Activated T-cell treated with anti-CD3 and anti-CD28 coated beads for 4 hours (primary cell): ENCODE results near the gene KIAA0513.
"Not testable (repeated sequence)": the region's sequence is repeated elsewhere in the genome, so short reads cannot be mapped to it uniquely, and the experiment has no call there.

Experiments used
- DNase-seq: peaks from one replicate; pipeline ENCODE4 v3.0.0-alpha.2; 2020

Gene KIAA0513

DNA sequence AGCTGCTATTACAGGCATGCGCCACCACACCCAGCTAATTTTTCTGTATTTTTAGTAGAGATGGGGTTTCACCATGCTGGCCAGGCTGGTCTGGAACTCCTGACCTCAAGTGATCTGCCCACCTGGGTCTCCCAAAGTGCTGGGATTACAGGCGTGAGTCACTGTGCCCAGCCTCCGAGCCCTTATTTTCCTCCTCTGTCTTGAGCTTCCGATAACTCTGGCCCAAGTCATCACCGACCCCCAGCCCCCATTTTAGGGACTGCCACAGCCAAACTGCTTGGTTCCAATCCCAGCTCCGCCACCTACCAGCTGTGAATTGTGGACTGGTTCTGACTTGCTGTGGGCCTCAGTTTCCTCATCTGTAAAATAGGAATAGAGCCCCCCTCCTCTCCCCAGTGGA, 95.8 kb downstream of the KIAA0513 start:
- not testable (repeated sequence) for DNase-seq

GRCh38 chr16:85123891-85124635, 96.5 kb downstream of the KIAA0513 start:
- no peak for DNase-seq

DNA sequence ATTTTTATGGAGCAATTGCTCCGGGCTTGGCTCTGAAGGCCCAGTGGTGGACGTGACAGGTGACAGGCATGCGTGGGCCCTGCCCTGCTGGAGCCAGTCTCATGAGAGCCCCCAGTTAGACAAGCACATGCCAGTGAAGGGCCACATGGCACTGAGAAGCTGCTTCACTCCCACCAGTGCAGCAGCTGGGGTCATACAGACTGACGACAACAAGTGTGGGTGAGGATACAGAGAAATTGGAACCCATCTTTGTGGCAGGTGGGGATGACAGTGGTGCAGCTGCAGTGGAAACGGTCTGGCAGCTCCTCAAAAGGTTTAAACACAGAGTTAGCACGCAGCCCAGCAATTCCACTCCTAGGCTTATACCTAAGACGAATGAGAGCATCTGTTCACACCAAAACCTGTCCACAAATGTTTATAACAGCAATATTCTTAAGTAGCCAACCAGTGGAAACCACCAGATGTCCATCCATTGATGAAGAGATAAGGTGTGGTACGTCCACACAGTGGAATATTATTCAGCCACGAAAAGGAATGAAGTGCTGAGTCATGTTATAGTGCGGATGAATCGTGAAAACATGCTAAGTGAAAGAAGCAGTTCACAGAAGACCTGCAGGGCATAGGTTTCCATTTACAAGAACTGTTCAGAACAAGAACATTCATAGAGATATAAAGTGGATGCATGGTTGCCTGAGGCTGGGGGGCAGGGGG, 97.2 kb downstream of the KIAA0513 start:
- no peak for DNase-seq

GRCh38 chr16:85125570-85126393, 98.2 kb downstream of the KIAA0513 start:
- no peak for DNase-seq

GRCh38 chr16:85126394-85126704, 98.8 kb downstream of the KIAA0513 start:
- no peak for DNase-seq

- peak; percentile 62 for DNase-seq
Measured at GRCh38 chr16:85126705-85127378, 99.2 kb downstream of the KIAA0513 start.

- DNase-seq = no peak
Measured at GRCh38 chr16:85127379-85127723, 99.8 kb downstream of the KIAA0513 start.

GRCh38 chr16:85128079-85128837, 100.7 kb downstream of the KIAA0513 start:
- no peak for DNase-seq

DNA sequence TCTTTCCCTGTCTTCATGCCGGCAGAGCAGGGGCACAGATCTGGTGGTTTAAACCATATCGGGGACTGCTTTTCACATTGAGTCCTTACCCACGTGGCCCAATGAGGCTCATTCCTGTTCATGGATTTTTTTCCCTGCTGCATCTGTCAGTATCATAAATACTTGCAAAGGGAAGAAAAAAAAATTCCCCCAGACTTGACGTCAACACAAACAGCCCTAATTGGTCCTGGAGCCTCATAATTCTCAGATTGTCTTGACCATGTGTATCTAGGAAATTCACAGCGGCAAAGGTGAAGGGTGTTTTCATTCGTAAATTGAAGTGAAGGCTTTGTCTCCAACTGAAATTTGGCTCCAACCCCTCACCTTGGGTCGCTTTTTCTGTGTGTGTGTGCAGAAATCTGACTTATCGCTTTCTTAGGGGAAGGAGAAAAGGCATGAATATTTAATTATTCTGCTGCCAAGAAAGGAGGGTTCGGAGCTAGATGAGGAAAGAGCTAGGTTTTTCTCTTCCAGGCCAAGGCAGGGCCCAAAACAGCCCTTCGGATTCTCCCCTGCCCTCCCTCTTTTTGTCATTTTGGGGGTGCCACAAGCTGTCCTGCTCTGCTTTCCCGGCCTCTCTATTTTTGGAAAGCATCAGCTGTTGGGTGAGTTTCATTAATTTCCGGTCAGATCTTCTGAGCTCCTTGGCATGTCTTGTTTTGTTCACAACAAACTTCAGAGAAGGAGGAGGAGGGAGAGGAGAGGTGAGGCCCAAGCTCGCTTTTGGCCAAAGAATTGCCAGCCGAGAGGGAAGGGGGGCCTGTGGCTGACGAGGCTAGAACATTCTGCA, 102.5 kb downstream of the KIAA0513 start:
- DNase-seq = no peak

DNA sequence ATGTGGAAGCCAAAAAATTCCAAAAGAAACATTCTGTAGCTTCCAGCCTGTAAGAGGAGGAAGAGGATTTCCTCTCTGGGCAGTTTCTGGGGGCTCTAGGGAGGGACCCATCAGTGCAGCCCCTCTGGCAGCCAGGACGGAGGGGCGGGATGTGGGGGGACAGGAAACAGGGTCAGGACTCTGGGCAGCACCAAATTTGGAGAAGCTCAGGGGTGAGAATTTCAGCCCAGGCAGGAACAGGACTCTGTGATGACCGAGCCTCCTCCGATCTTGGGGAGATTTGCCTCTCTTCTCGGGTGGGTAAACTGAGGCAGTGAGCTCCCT, 103.1 kb downstream of the KIAA0513 start:
- DNase-seq = no peak

- DNase-seq = no peak
Measured at GRCh38 chr16:85132456-85133289, 105.1 kb downstream of the KIAA0513 start.

DNA sequence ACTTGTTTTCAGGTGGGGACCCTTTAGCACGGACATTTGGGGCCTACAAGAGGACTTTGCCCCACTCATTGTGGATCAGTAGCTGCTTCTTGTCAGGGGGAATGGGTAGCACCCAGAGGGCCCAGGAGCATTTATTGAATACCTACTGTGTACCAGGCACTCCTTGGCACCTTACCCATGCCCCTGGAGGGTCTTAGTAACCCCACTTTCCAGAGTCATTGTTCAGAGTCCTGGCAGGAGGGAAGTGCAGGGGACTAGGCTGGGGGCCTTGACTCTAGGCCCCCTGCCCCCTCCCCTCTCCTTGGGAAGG, 105.7 kb downstream of the KIAA0513 start:
- DNase-seq = no peak

DNA sequence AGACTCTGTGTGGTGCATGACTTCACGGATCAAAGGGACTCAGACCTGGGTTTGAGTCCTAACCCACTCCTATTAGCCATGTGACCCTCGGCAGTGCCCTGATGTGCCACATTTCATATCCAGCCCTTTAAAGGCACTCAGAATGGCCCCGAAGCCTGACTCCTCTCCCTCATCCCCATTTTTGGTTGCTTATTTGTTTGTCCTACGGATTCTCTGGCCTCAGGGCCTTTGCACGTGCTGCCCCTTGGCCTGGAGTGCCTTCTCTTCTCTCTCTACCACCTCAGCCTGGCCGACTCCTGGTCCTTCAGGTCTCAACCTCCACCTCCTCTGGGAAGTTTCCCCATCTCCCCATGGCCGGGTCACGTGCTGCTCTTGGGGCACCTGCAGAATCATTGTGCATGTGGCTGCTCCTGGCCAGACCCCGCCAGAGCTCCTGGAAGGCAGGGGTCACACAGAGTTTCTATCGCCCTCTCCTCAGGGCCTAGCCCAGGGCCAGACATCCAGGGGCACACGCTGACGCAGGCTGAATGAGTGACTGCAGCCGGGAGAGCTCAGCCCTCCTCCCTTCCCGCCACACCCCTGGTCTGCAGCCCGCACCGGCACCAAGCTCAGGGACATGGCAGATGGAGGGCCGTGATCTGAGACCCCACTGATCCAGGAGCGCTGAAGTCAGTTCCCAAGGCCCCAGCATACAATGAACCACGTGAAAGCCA, 106.6 kb downstream of the KIAA0513 start:
- DNase-seq = no peak

- DNase-seq = no peak
Measured at GRCh38 chr16:85134789-85135142, 107.2 kb downstream of the KIAA0513 start.

- no peak for DNase-seq
Measured at GRCh38 chr16:85136213-85136701, 108.7 kb downstream of the KIAA0513 start.

DNA sequence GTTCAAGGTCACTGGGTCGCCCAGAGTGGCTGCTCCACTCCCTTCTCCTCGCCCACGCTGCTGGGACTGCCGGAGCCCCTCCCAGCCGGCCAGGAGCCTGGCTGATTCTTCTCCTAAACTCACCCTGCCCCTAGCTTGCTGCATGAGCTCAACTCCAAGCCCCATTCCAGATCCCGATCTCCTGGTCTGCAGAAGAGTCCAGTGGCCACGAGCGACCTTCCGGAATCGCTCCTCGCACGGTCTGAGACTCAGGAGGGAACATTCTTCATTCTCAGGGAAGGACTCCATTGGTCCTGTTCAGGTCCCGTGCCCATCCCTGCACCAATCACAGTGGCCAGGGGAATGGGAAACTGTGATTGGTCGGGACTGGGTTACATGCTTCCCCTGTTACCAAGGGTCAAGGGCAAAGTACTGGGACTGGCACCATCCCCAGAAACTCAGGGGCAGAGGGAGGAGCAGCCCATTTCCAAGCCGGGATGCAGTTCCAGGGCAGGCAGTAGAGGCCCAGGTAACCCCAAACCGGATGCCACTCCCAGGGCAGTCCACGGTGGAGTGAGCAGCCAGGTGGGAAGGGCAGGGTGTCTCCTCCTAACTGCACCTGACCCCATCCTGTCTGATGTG, 109.2 kb downstream of the KIAA0513 start:
- no peak for DNase-seq

DNA sequence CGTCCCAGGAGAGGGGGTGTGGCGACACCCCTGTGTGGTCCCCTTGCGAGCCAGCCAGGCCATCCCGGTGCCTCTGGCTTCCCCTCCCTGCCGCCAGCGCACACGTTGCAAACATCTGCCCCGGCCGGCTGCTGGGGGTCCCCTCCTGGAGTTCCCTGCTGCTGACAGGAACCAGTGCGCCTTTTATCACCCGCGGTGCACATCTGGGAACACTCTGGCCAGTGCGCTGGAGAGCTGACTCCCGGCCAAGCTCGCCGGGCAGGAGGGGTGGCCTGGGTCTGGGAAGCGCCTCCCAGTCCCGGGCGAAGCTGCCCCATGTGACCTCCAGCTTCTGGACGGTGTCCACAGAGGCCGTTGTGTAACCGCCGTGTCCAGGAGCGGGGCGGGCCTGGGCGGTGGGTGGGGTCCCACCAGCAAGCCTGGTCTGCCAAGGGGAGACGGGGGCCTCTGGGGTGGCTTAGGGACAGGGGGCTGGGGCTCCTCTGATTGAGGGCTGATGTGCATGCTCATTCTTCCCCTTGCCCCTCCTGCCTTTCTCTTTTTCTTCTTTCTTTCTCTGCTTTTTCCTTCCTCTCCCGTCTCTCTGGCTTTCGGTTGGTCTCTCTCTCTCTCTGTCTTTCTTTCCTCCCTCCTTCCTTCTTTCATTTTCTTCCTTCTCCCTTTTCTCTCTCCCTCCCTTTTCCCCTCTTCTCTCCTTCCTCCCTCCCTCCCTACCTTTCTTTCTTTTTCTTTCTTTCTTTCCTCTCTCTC, 109.9 kb downstream of the KIAA0513 start:
- DNase-seq = no peak

DNA sequence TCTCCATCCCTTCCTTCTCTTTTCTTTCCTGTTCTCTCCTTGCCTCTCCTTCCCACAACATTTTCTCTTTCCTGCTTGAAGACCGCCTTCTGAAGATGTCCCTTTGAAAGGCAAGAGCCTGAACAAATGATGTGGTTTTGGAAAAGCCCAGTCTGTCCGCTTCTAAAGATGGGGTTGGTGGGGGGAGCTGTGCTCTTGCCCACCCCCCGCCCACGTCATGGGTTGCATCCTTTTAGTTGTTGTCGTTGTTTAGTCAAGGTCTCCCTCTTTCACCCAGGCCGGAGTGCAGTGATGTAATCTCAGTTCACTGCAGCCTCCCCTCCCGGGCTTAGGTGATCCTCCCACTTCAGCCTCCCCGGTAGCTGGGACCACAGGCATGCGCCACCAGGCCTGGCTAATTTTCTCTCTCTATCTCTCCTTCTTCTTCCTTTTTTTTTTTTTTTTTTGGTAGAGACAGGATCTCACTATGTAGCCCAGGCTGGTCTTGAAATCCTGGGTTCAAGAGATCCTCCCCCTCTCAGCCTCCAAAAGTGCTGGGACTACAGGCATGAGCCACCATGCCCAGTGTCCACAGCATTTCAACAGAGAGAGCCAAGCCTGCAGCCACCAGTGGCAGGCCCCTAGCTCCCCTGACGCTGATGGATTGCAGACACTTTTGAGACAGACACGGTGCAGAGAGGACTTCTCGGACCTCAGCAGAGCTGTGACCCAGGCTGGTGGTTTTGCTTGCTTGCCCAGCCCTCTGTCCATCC, 110.7 kb downstream of the KIAA0513 start:
- DNase-seq = no peak
